OCI-LY3 (cell line): Measurements from ENCODE around the gene KCNJ18.
"Not testable (repeated sequence)": the region's sequence is repeated elsewhere in the genome, so short reads cannot be mapped to it uniquely, and the experiment has no call there.

Experiments used
- EZH2phosphoT487 ChIP-seq: fragments of 200-600 bp; shearing (Covaris generic); IDR thresholded peaks from 2 replicates; pipeline ENCODE4 v1.6.1; 2018; ENCODE audit warnings: antibody characterized with exemption, mixed run types, low read depth
- TF ChIP-seq, protein P1 (sequence below): fragments of 200-600, 300-600 bp; sonication (generic); IDR thresholded peaks from 2 replicates; pipeline ENCODE4 v1.5.1; 2014; ENCODE audit warnings: antibody characterized with exemption, low read length, low read depth

DNA sequence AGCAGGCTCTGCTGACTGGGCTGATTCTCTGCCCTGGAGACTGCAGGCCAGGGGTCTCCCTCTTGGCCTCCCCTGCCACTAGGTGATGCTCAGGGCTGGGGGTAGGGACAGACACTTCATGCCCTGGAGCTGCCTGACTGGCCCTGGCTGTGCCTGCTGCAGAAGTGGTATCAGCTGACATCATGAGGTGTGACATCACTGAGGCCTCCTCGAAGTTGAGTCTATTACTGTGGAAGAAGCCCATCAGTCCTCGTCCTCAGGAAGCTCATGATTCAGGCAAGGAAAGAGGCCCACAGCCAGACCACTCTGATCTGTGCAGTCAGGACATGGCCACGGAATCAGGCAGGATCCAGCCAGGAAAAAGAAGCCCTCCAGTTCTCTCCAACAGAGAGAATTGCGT, 45.9 kb downstream of the KCNJ18 start:
- TF ChIP-seq, protein P1, sequence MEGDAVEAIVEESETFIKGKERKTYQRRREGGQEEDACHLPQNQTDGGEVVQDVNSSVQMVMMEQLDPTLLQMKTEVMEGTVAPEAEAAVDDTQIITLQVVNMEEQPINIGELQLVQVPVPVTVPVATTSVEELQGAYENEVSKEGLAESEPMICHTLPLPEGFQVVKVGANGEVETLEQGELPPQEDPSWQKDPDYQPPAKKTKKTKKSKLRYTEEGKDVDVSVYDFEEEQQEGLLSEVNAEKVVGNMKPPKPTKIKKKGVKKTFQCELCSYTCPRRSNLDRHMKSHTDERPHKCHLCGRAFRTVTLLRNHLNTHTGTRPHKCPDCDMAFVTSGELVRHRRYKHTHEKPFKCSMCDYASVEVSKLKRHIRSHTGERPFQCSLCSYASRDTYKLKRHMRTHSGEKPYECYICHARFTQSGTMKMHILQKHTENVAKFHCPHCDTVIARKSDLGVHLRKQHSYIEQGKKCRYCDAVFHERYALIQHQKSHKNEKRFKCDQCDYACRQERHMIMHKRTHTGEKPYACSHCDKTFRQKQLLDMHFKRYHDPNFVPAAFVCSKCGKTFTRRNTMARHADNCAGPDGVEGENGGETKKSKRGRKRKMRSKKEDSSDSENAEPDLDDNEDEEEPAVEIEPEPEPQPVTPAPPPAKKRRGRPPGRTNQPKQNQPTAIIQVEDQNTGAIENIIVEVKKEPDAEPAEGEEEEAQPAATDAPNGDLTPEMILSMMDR: not testable (repeated sequence)
- TF ChIP-seq EZH2phosphoT487: not testable (repeated sequence)
